Activated T-cell treated with anti-CD3 and anti-CD28 coated beads for 48 hours (primary cell): ENCODE measurements around the gene PGLYRP2.

Source experiments
- DNase-seq: peaks from one replicate; pipeline ENCODE4 v3.0.0-alpha.2; 2020; ENCODE audit warnings: low read depth

Gene PGLYRP2

GRCh38 chr19:15424692-15425272 is 54.5 kb downstream of the PGLYRP2 start:
- no peak for DNase-seq

- DNase-seq, result no peak
Measured at GRCh38 chr19:15424121-15424520, 55.2 kb downstream of the PGLYRP2 start.

GRCh38 chr19:15423130-15423529 is 56.2 kb downstream of the PGLYRP2 start:
- no peak for DNase-seq

GRCh38 chr19:15422296-15423075 is 56.8 kb downstream of the PGLYRP2 start:
- no peak for DNase-seq

GRCh38 chr19:15421721-15422260 is 57.5 kb downstream of the PGLYRP2 start:
- no peak for DNase-seq

GRCh38 chr19:15421136-15421695 is 58.1 kb downstream of the PGLYRP2 start:
- DNase-seq, result no peak

GRCh38 chr19:15419413-15420025 is 59.8 kb downstream of the PGLYRP2 start:
- DNase-seq, result no peak
